HUDEP-2 (cell line): ENCODE measurements around the gene MRNIP.
A peak's percentile ranks its signal among the peaks of the same experiment; 100 is the strongest.

ENCODE experiments used
- DNase-seq, 76 experiments: peaks; one replicate each; lab custom pipeline; 2025; ENCODE audit not compliant: unreplicated experiment in 76 of 76; lab: John Stamatoyannopoulos, UW

Gene MRNIP, protein sequence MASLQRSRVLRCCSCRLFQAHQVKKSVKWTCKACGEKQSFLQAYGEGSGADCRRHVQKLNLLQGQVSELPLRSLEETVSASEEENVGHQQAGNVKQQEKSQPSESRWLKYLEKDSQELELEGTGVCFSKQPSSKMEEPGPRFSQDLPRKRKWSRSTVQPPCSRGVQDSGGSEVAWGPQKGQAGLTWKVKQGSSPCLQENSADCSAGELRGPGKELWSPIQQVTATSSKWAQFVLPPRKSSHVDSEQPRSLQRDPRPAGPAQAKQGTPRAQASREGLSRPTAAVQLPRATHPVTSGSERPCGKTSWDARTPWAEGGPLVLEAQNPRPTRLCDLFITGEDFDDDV

DNA sequence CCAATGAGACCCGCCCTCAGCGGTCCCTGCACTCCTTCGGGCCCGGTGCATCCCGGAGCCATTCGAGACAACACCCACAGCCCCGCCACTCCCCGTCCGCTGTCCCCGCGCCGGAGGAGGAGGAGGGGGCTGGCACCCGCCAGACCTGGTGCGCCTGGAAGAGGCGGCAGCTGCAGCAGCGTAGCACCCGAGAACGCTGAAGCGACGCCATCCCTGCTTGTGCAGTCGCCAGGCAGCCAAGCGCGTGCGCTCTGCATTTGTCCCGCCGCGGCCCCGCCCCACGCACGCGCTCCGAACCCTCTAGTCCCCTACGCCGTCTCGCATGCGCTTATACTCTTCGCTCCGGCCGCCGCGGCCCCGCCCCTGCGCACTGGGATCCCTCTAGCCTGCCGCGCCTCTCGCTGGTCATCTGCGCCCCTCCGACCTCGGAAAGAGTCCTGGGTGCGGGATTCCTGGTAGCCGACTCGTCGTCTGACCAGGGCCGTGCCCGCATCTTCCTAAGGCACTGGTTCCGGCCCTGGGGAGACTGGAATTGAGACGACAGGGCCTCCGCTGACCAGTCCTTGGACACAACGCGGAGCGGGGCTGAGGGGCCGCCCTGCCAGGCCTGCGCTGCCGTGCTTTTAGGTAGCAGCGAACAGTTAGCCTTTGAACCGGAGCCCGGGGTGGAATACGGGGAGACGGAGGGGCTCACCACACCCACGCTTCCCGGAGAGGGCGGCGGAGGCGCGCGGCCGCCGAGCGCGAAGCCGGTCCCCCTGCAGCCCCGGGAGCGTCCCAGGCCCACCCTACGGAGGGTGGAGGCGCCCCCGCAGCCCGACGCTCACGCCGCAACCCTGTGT is at the start of gene MRNIP:
MRNIP (minus strand) TSS at position 232 of the 842 bp plus-strand sequence; CDS start at position 211, 21 bp downstream.
- DNase-seq = peak in 75 of 76 experiments; percentile 39 to 94 (median 88)

DNA sequence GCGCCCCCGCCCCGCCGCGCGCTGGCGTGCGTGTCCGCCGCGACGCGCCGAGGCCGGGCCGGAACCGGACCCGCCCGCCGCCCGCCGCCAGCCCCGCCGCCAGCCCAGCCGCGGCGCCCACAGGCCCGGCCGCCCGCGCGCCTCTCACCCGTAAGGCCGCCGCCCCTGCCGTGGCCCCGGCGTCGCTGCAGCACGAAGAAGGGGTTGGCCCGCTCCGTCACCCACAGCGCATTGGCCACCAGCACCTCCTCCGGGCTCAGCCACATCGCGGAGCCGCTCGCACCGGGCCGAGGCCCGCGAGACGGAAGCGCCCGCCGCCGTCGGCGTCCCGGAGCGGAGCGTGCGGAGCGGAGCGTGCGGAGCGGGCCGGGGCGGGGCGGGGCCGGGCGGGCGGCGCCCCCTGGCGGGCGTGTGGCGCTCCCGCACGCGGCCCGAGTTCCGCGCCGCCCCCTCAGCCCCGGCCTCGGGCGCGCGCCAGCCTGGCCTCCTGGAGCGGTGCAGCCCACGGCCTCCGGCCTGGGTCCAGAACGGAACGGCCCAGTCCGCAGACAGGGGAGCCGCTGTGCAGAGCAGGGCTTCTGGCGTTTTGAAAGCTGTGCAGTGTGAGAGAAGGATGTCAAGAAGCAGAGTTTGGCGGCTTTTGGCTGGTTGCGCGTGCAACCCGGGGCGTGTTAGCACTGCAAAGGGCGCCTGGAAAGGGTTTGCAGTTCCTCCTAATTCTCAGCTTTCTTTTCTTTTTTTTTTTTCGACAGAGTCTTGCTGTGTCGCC is 49.1 kb upstream of the MRNIP start, which contains the start of gene TBC1D9B:
TBC1D9B (minus strand) TSS at position 342 of the 769 bp plus-strand sequence; CDS start at position 266, 76 bp downstream.
- peak in 50 of 76 experiments; percentile 8 to 62 (median 30) for DNase-seq

DNA sequence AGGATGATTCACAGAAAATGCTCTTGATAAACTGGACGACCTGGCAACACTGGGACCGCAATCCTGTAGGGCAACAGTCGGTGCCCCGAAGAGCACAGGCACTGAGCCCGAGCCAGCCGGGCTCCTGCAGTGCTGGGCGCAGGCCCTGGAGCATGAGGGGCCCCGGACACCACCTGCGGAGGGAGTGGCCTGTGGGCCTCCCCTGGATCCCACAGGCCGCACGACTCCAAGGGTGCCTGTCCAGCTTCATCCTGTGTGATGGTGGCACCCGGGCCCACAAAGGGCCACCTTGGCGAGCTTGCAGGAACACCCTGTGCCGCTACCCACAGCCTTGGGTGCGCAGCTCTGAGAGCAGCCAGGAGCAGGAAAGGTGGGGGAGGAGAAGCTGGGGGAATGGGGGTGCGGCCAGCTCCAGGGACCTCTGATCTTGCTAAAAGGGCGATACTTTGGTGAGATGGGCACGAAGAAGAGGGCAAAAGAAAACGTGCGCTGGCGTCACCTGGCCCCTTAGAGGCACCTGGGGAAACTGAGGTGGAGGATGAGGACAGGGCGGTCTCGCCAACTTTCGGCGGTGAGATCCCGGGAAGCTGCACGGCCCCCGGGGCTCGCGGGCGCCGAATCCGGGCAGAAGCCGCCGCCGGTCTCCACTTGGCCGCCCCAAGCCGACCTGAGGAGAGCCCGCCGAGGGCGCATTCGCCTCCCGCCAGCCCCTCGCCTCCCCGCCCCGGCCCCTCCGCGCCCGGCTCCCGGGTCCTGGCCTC is 48.4 kb upstream of the MRNIP start:
- peak in 15 of 76 experiments; percentile 3 to 36 (median 15) for DNase-seq

DNA sequence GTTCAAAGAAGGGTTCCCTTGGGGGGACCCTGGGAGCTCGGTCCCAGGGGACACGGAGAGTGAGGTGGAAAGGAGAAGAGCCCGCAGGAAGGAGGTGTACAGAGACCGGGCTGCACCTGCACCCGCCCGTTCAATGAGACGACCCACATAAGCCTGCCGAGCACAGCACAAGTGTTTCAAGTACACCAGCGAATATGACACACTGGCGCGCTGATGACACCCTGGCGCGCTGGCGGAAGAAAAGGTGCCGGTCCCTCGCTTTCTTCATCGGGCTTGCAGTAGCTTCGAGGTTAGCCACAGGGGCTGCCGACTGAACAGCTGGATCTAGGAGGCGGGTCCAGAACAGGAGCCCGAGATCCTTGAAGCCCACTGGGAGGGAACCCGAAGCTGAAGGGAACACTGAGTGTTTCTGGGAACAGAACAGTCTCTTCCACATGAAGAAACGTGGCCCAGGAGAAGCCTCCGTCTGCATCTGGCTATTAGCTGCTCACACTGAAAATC is 47.7 kb upstream of the MRNIP start:
- no peak for DNase-seq

DNA sequence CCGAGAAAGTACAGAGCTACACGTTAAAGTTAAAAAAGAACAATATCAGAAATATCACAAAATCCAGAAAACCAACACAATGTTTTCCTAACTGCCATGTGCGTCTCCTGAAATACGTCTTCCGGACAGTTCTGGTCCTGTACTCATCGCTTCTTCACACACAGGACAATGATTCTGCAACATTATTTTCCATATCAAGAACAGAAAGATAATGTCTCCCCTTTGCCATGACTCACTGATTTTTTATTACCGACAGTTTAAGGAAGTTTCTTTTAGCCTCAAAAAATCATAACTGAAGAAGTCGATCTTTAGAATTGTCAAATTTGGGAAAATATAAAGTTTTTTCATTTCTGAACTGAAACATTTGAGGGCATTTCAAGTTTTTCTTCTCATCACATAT is 46.5 kb upstream of the MRNIP start:
- peak in 1 of 76 experiments; percentile 7 for DNase-seq

DNA sequence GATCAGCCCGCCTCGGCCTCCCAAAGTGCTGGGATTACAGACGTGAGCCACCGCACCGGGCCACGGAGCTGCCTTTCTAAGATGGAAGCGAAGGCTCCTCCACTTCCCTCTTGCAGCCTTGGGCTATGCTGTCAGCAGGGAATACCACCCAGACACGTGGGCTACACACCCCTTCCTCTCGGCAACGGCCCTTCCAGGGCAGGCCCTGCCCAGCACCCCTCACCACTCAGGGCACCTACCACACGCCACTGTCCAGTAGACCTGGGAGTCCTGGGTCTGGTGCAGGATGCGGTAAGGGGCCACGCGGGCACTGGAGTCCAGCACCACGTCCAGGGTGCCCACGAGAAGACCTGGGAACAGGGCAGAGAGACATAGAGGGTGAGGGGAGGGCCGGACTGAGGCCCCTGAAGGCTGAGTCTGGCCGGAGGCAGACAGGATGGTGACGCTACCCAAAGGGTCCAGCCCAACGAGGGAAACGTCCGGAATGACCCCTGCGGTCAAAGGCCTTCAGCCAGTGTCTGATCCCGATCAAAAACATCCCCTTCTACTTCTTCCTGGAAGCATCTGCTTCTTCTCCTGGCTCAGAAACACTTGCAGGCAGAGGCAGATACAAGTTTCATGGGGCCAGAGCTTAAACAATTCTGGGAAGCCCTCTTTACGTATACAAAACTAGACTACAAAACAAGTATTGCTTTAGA is 46.0 kb upstream of the MRNIP start:
- no peak for DNase-seq

GRCh38 chr5:179902763-179903158 is 44.1 kb upstream of the MRNIP start:
- DNase-seq = no peak

- no peak for DNase-seq
These were observed 43.5 kb upstream of the MRNIP start for GRCh38 chr5:179901915-179902762.

- DNase-seq = no peak
These were observed 42.8 kb upstream of the MRNIP start for GRCh38 chr5:179901462-179901861.

DNA sequence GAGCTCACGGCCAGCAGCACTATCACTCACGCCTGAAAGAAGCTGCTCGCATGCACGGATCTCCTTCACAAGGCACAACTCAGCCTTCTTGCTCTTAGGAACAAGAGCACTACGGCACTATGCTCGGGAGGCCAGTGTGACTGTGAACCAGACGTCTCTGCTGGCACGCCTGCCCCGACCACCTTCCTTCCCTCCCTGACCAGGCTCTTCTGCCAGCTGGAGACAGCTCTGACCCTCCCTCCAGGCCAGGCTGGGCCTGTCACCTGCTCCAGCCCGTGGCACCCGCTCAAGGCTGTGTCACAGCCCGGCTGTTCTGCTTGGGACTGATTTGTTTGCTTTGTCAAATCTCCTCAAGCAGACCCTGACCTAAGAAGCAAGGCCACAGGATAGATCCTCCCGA is 42.1 kb upstream of the MRNIP start:
- DNase-seq = no peak

- no peak for DNase-seq
These were observed 41.6 kb upstream of the MRNIP start for GRCh38 chr5:179900206-179900605.

DNA sequence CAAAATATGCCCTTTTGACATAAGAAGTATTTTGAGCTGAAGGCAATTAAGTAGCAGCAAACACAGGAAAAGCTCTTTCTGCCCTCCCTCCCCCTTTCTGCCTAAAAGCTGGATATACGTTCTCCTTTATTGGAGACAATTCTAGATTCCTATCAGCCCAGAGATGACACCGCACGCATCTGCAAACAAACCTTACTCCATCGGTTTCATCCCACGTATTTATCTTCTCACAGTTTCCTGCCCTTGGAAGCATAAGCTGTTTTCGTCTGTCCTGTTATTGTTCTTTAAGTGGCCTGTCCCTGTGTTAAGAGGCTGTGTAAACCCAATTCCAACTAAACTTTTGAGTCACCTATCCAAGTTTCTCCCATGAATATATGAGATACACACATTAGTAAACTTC is 37.2 kb upstream of the MRNIP start:
- DNase-seq = no peak

DNA sequence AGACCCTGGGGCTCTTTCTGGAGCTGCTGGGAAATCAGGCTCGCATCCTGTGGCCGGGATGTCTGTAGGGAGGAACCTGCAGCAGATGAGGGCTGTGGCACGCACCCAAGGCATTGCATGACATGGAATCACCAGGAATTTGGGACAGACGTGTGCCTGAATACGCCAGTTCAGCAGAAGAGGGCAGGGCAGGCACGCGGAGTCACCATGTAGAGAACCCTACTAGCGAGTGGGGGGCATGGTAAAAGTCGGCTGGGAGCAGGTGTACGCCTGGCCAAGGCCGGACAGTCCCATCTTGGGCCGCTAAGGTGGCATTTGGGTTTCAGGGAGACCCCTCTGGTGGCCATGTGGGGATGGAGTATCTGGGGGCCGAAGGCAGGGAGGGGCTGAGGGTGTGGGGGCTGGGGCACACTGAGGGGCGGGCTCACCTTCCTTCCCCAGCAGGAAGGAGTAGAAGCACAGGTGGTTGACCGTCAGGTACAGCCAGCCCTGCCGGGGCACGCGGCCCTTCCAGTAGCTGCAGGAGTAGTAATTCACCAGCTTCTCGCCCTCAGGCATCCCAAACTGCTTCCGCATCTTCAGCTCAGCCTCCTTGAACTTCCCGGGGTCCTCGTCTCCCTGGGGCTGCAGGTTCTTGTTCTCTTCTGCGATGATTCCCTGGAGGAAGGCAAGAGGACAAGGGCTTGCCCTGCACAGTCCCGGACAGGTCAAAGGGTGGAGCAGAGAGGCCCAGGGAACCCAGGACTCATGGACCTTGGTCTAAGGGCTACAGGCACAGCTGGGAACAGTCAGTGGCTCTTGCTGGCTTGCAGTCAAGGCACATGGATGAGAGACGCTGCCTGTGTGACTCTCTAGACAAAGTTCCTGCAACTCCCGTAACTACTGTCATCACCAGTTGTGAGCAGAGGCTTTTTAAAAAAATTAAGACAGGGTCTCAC is 35.6 kb upstream of the MRNIP start:
- DNase-seq = no peak

GRCh38 chr5:179893076-179893957 is 34.7 kb upstream of the MRNIP start:
- no peak for DNase-seq

DNA sequence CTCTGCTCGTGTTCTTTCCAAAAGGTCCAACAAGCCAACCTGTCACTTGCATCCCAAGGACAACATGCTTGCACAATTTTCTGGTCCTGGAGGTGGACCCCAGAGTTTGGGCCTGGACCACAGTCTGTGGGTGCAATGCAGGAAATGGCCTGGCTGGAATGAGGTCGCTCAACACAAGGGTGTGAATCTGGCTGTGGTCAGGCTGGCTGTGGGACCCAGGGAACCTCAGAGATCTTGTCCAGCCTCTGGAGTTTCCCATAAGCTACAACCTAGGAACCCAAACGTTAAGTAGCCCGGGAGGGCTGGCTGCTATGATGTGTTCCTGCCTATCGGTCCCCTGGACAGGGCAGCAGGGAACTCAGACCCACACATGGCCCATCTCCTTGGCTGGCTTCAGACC is 33.6 kb upstream of the MRNIP start:
- no peak for DNase-seq
